NCI-H1417 (cell line): Measurements from ENCODE around the gene RNU5B-1.

ENCODE experiments used
- DNase-seq, 3 experiments: peaks; one replicate each; lab custom pipeline; 2025; lab: John Stamatoyannopoulos, UW

The RNU5B-1 gene

DNA sequence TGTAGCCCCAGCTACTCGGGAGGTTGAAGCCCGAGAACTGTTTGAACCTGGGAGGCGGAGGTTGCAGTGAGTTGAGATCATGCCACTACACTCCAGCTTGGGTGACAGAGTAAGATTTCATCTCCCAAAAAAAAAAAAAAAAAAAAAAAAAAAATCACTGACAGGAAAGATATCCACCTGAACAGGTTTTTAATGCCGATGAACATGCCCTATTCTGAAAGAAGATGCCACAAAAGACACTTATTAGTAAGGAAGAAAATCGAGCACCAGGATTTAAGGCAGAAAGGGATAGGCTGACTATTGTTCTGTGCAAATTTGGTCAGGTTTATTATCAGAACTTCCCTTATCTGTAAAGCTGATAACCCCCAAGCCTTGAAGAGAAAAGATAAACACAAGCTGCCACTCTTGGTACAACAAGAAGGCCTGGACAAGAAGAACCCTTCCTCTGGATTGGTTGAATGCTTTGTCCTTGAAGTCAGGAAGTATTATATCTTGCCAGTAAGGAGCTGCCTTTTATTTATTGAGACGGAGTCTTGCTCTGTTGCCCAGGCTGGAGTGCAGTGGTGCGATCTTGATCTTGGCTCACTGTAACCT, 15.1 kb upstream of the RNU5B-1 start:
- no peak for DNase-seq

DNA sequence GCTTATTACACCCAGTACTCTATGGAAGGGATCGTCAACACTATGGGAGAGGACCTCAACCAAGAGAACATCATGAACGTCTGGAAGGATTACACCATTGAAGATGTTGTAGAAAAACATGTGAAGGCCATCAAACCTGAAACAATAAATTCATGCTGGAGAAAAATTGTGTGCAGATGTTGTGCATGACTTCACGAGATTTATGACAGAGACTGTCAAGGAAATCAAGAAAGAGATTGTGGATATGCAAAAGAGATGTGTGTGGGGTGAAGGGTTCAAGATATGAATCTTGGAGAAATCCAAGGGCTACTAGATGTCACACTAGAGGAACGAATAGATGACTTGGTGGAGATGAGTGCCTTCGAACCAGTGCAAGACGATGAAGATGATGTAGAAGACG, 14.2 kb upstream of the RNU5B-1 start:
- no peak for DNase-seq

DNA sequence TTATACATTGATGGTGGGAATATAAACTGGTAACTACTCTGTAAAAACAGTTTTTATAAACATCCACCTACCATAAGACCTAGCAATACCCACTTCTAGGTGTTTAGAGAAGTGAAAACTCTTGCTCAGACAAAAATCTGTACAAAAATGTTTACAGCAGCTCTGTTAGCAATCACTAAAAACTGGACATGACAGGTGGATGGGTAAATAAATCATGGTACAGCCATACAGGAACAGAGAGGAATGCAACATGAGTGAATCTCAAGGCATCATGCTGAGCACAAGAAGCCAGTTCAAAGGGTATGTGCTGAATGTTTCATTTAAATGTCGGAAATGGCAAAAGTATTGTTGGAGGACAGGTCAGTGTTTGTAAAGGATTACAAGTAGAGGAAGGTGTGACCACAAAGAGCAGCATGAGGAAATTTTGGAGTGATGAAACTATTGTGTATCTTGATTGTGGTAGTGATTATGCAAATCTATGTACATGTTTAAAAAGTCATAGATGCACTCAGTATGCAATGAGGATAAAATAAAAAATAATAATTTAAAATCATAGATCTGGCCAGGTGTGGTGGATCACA, 11.4 kb upstream of the RNU5B-1 start:
- peak in 1 of 3 experiments; percentile 12 for DNase-seq

GRCh38 chr15:65298731-65299130, 5.7 kb upstream of the RNU5B-1 start:
- no peak for DNase-seq

DNA sequence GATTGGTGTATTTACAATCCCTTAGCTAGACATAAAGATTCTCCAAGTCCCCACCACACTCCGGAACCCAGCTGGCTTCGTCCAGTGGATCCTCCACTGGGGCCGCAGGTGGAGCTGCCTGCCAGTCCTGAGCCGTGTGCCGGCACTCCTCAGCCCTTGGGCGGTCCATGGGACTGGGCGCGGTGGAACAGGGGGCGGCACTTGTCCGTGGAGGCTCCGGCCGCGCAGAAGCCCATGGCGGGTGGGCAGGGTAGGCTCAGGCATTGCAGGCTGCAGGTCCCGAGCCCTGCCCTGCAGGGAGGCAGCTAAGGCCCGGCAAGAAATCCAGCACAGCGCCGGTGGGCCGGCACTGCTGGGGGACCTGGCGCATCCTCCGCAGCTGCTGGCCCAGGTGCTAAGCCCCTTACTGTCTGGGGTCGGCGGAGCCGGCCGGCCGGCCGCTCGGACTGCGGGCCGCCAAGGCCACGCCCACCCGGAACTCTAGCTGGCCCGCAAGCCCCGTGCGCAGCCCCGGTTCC, 3.5 kb upstream of the RNU5B-1 start:
- no peak for DNase-seq

DNA sequence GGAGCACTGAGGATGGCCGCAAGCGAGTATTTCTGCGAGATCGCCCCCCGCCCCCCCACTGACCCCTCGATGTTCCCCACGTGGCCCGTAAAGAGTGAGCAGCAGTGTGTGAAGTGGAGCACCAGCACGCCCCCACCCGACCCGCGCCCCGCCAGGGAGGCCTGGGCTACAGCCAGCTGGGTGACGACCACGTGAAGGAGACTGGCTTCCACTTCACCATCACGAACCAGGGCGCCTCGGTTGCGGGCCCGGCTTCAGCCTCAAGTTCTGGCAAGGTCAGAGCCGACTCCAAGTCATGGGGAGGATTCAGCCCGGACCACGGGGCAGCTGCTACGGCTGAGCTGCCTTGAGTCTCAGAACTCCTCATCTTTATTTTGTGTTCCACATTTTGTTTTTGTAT, 2.4 kb upstream of the RNU5B-1 start:
- no peak for DNase-seq

DNA sequence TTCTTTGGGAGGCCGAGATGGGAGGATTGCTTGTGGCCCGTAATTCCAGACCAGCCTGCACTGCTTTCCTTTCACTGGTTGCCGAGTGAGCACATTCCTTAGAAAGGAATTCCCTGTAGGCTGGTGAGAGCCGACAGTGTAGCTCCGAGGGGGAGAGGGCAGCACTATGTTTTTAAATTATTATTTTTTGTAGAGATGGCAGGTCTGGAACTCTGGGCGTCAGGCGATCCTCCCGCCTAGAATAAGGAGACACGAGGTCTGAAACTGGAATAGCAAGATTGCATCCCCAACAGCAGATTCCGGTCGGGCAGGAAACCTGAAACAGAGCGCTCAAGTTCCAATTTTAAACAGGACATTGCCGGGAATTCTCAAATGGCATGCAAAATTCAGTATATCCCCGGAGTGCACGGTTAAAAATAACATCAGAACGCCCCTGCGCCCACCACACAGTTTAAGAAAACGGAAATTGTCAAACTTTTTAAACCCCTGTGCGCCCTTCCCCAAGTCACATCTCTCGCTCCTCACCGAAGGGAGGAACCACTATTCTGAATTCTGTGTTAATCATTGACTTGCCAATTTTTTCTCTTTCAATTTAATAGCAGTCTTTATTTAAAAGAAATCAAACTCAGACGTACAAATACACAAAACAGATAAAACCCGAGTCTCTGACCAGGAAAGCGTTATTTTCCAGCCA, 643 bp upstream of the RNU5B-1 start:
- DNase-seq: peak; percentile 32 to 86 (median 77)

- no peak for DNase-seq
These were observed 777 bp downstream of the RNU5B-1 start for GRCh38 chr15:65305150-65305758.

DNA sequence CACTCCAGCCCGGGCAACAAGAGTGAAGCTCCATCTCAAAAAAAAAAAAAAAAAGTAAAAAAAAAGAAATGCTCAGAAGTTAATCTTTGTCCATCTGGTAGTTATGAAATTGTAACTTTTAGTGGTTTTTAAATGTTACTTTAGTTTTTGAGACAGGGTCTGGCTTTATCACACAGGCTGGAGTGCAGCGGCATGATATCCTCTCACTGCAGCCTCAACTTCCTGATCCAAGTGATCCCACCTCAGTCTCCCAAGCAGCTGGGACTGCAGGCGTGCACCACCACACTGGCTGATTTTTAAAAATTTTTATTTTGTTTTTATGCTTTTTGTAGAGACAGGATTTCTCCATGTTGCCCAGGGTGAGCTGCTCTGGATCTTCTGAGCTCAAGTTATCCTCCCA, 1.3 kb downstream of the RNU5B-1 start:
- DNase-seq: no peak

DNA sequence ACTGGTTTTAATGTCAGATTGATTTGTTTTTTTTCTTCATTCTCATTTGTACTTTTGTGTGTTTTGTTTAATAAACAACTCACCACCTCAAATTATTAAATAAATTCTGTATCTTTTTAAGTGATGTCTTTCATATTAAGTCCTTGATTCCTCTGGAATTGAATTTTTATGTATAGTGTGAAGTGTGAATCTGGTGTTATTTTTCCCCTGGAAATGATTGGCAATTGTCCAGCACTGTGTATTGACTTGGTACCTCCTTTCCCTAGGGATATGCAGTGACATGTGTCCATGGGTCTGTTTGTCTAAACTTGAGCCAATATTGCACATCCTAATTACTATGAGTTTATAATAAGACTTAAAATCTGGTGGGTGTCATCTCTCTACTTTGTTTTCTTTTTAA, 2.1 kb downstream of the RNU5B-1 start:
- peak in 1 of 3 experiments; percentile 51 for DNase-seq

DNA sequence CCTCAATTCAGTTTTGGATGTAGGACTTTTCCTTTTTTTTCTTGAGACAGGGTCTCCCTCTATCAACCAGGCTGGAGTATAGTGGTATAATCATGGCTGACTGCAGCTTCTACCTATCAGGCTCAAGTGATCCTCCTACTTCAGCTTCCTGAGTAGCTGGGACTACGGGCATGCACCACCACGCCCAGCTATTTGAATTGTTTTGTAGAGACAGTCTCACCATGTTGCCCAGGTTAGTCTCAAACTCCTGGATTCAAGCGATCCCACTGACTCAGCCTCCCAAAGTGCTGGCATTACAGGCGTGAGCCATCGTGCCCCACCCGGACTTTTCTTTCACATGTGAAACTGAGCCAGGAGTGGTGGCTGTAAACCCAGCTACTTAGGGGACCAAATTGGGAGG, 3.5 kb downstream of the RNU5B-1 start:
- DNase-seq: no peak

GRCh38 chr15:65309882-65310418, 5.5 kb downstream of the RNU5B-1 start:
- DNase-seq: no peak

DNA sequence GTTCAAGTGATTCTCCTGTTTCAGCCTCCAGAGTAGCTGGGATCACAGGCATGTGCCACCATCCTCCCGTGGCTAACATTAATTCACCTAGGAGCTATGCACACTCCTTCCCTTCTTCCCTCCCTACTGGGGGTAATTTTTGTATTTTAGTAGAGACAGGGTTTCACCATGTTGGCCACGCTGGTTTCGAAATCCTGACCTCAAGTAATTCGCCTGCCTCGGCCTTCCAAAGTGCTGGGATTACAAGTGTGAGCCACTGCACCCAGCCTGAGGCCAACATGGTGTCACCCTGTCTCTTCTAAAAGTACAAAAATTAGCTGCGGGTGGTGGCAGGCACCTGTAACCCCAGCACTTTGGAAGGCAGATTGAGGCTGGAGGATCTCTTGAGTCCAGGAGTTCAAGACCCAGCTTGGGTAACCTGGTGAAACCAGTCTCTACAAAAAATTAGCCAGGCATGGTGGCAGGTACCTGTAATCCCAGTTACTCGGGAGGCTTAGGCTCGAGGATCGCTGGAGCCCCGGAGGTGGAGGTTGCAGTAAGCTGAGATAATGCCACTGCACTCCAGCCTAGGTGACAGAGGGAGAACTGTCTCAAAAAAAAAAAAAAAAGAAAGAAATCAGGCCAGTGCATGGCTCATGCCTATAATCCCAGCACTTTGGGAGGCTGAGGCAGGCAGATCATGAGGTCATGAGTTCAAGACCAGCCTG, 6.1 kb downstream of the RNU5B-1 start:
- no peak for DNase-seq

GRCh38 chr15:65311760-65312159, 7.3 kb downstream of the RNU5B-1 start:
- no peak for DNase-seq

DNA sequence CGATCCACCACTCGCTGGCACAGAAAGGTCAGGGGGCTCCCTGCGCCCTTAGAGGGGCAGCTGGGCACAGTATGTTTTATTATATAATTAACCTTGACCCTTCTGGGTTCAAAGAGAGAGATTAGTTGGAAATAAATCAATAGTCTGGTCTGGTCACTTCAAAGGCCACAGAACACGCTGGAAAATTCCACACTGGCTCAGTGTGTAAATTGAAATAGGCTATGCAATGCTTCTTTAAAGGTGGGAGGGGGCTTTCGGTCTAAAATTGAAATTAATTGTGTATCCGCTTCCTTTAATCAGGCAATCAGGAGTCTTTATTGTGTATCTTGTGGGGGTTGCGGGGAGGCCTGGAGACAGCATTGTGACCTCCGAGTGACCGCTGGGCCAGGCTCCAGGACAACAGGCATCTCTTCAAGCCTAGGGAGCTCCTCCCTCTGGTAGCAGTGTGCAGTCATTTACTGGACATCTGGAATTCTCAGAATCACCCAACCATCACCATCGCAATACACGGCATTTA, 8.0 kb downstream of the RNU5B-1 start:
- DNase-seq: no peak

- DNase-seq: peak; percentile 71 to 92 (median 74)
These were observed 14.4 kb downstream of the RNU5B-1 start for GRCh38 chr15:65318870-65319356.

GRCh38 chr15:65323071-65323511, 18.6 kb downstream of the RNU5B-1 start:
- DNase-seq: peak in 2 of 3 experiments; percentile 26 to 73

GRCh38 chr15:65326117-65326526, 21.6 kb downstream of the RNU5B-1 start:
- peak in 2 of 3 experiments; percentile 40 to 47 for DNase-seq

DNA sequence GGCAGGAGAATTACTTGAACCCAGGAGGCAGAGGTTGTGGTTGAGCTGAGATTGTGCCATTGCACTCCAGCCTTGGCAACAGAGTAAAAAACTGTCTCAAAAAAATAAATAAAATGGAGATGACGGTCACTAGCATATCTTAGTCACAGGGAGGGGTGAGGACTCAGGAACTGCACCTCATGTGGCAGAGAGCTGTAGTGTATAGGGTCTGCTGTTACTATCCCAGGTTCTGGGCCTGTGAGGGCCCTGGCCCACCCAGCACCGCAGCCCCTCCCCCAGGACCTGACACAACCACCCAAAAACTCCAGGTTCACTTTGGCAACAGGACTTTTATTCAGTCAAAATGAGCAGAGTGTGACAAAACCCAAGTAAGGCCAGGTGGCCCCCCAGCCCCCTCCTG, 22.3 kb downstream of the RNU5B-1 start:
- DNase-seq: no peak

- no peak for DNase-seq
These were observed 23.3 kb downstream of the RNU5B-1 start for GRCh38 chr15:65327651-65328393.
